CD4-positive, alpha-beta T cell (primary cell): ENCODE data around the gene ARMH3. TPM values are rescaled to one million over a fixed set of nuclear protein-coding genes. Genes with fewer than 3 reads are reported as not detected.

Experiments used
- ATAC-seq: fragments of 200-7000 bp; cut with Tn5 transposase; one replicate; pipeline ENCODE4 v1.10.0; 2022; ENCODE audit warnings: mild to moderate bottlenecking; ENCODE audit not compliant: poor library complexity
- CTCF ChIA-PET: fragments of 350-600 bp; sonication (Branson Sonifier 250); formaldehyde crosslinking; loops from one replicate; lab custom pipeline; 2021; ENCODE audit warnings: antibody characterized with exemption, inconsistent platforms; lab: Charles Lee
- POLR2A ChIA-PET: fragments of 350-600 bp; sonication (Branson Sonifier 250); formaldehyde crosslinking; loops from one replicate; lab custom pipeline; 2021; ENCODE audit warnings: antibody characterized with exemption, inconsistent platforms; lab: Charles Lee
- DNase-seq, 14 experiments: peaks; one replicate each; pipeline ENCODE4 v3.0.0-alpha.2; 2013 to 2020; ENCODE audit warnings: mixed read lengths in 2 of 14
- H3K27ac ChIP-seq, 2 donors: one replicate each; pipeline versions ENCODE4 v1.5.1 to v1.7.0; 2013; ENCODE audit warnings: low read length in 2 of 2, low read depth in 1 of 2, mild to moderate bottlenecking in 1 of 2
- H3K27me3 ChIP-seq, 2 experiments: 1 replicate in 1 of 2; 2 replicates in 1 of 2; pipeline versions ENCODE4 v1.6.1 to v1.7.0; 2013; ENCODE audit warnings: low read length in 2 of 2, control low read depth in 1 of 2, mild to moderate bottlenecking in 1 of 2, moderate library complexity in 1 of 2; ENCODE audit not compliant: insufficient read depth in 2 of 2, control insufficient read depth in 1 of 2
- H3K36me3 ChIP-seq: one replicate; pipeline ENCODE4 v1.6.1; 2013; ENCODE audit warnings: low read length, control low read depth; ENCODE audit not compliant: insufficient read depth
- H3K4me1 ChIP-seq: one replicate; pipeline ENCODE4 v1.6.1; 2013; ENCODE audit warnings: low read length, control low read depth; ENCODE audit not compliant: insufficient read depth
- H3K4me3 ChIP-seq: one replicate; pipeline ENCODE4 v1.5.1; 2013; ENCODE audit warnings: mild to moderate bottlenecking, low read length, moderate library complexity
- H3K9me3 ChIP-seq, 2 experiments: 1 replicate in 1 of 2; 2 replicates in 1 of 2; pipeline versions ENCODE4 v1.6.1 to v1.7.0; 2013; ENCODE audit warnings: low read length in 2 of 2, mild to moderate bottlenecking in 2 of 2, control low read depth in 1 of 2, moderate library complexity in 1 of 2; ENCODE audit not compliant: control insufficient read depth in 1 of 2, insufficient read depth in 1 of 2
- H3K27ac Mint-ChIP-seq: one replicate; pipeline ENCODE4 v1.8.0; 2020; ENCODE audit warnings: mixed read lengths
- H3K27me3 Mint-ChIP-seq: one replicate; pipeline ENCODE4 v1.8.0; 2021; ENCODE audit warnings: mixed read lengths
- H3K36me3 Mint-ChIP-seq: one replicate; pipeline ENCODE4 v1.8.0; 2021; ENCODE audit warnings: low read depth, mixed read lengths
- H3K4me1 Mint-ChIP-seq: one replicate; pipeline ENCODE4 v1.8.0; 2021; ENCODE audit warnings: low read depth, mixed read lengths
- H3K4me3 Mint-ChIP-seq: one replicate; pipeline ENCODE4 v1.8.0; 2020; ENCODE audit warnings: mild to moderate bottlenecking, mixed read lengths
- H3K9me3 Mint-ChIP-seq: one replicate; pipeline ENCODE4 v1.8.0; 2020; ENCODE audit warnings: mixed read lengths
- CTCF ChIP-seq: fragments of 200-600 bp; IDR thresholded peaks from one replicate; pipeline ENCODE4 v1.8.0; 2022; ENCODE audit warnings: antibody characterized with exemption, mild to moderate bottlenecking
- intact Hi-C, 2 experiments: fragments of 100-400 bp; cut with DNase I in 1 of 2; cut with micrococcal nuclease in 1 of 2; formaldehyde crosslinking; loops; one replicate each; pipeline versions ENCODE4 v1.15.1 to v1.9.0; 2023 to 2025; cut with DNase I, micrococcal nuclease
- total RNA-seq, 174 experiments: library from RNA in 2 of 174; stranded (reverse) in 2 of 174; gene quantifications; one replicate each; pipeline ENCODE4 v1.2.3 and lab custom pipeline; 2021 to 2026

The ARMH3 gene
- total RNA-seq, 2 experiments from 2014 or later, result 17.7 to 18.9 TPM

- intact Hi-C loops, result loop anchor here in 1 of 2 experiments (10.0 kb wide), 1 partner anchor 116 kb away; no protein-coding TSS in a partner anchor
- Mint-ChIP-seq H3K27ac (no peak overlapping the region), H3K4me3 (no peak overlapping the region), H3K27me3 (no peaks in the 10 kb centered on the region), H3K4me1 (no peaks in the 10 kb centered on the region), H3K36me3 (peaks cover 43% of the 10 kb centered on the region), H3K9me3 (no peaks in the 10 kb centered on the region)
- POLR2A ChIA-PET, result interaction anchor here (1.3 kb wide), 1 partner anchor 48 kb away, joined by 3 read pairs; no protein-coding TSS in a partner anchor
- no peak for TF ChIP-seq CTCF
- Histone ChIP-seq H3K27ac (no peak overlapping the region), H3K9me3 (no peaks in the 10 kb centered on the region), H3K27me3 (no peaks in the 10 kb centered on the region), H3K4me1 (no peaks in the 10 kb centered on the region), H3K36me3 (peaks cover 12% of the 10 kb centered on the region), H3K4me3 (no peak overlapping the region)
- DNase-seq, result no peak
- CTCF ChIA-PET, result interaction anchor here (0.6 to 1.3 kb wide), 2 partner anchors 122 to 144 kb away, joined by 3 to 6 read pairs; no protein-coding TSS in a partner anchor
- no peak for ATAC-seq
These were observed 167.6 kb downstream of the ARMH3 start for GRCh38 chr10:101888251-101888949.

- no peak for TF ChIP-seq CTCF
- intact Hi-C loops, result loop anchor here in 1 of 2 experiments (10.0 kb wide), 1 partner anchor 117 kb away; no protein-coding TSS in a partner anchor
- no peaks in the 10 kb centered on the region for H3K27me3 ChIP-seq
- H3K4me1 Mint-ChIP-seq, result no peaks in the 10 kb centered on the region
- H3K9me3 Mint-ChIP-seq, result no peaks in the 10 kb centered on the region
- ATAC-seq (no peak), DNase-seq (no peak)
- H3K36me3 Mint-ChIP-seq, result peaks cover 43% of the 10 kb centered on the region
- H3K4me3 ChIP-seq, result no peak overlapping the region
- ChIA-PET POLR2A (interaction anchor here (1.3 kb wide), 1 partner anchor 47 kb away, joined by 3 read pairs; no protein-coding TSS in a partner anchor), CTCF (interaction anchor here (0.6 to 1.3 kb wide), 2 partner anchors 122 to 145 kb away, joined by 3 to 6 read pairs; no protein-coding TSS in a partner anchor)
- no peak overlapping the region for H3K27ac ChIP-seq
- H3K4me3 Mint-ChIP-seq, result no peak overlapping the region
- H3K9me3 ChIP-seq, result no peaks in the 10 kb centered on the region
- no peak overlapping the region for H3K27ac Mint-ChIP-seq
- no peaks in the 10 kb centered on the region for H3K4me1 ChIP-seq
- no peaks in the 10 kb centered on the region for H3K27me3 Mint-ChIP-seq
- H3K36me3 ChIP-seq, result peaks cover 12% of the 10 kb centered on the region
These were observed 168.2 kb downstream of the ARMH3 start for GRCh38 chr10:101887775-101888174.

GRCh38 chr10:101886521-101887312 lies 169.3 kb downstream of the ARMH3 start:
- no peak for DNase-seq
- intact Hi-C loops, result loop anchor here in 1 of 2 experiments (10.0 kb wide), 1 partner anchor 118 kb away; no protein-coding TSS in a partner anchor
- H3K4me3 Mint-ChIP-seq, result no peak overlapping the region
- no peaks in the 10 kb centered on the region for H3K27me3 Mint-ChIP-seq
- H3K36me3 Mint-ChIP-seq, result peaks cover 46% of the 10 kb centered on the region
- H3K4me3 ChIP-seq, result no peak overlapping the region
- H3K9me3 ChIP-seq, result no peaks in the 10 kb centered on the region
- H3K36me3 ChIP-seq, result peaks cover 16% of the 10 kb centered on the region
- no peaks in the 10 kb centered on the region for H3K4me1 ChIP-seq
- H3K27ac Mint-ChIP-seq, result no peak overlapping the region
- no peak overlapping the region for H3K27ac ChIP-seq
- CTCF ChIA-PET, result no interaction called here
- peaks cover 3% of the 10 kb centered on the region for H3K4me1 Mint-ChIP-seq
- no peaks in the 10 kb centered on the region for H3K9me3 Mint-ChIP-seq
- POLR2A ChIA-PET, result no interaction called here
- no peak for TF ChIP-seq CTCF
- no peak for ATAC-seq
- no peaks in the 10 kb centered on the region for H3K27me3 ChIP-seq
